ENCODE data around the gene IL1RAP.
"Not testable (repeated sequence)": the region's sequence is repeated elsewhere in the genome, so short reads cannot be mapped to it uniquely, and the experiment has no call there.

IL1RAP gene

DNA sequence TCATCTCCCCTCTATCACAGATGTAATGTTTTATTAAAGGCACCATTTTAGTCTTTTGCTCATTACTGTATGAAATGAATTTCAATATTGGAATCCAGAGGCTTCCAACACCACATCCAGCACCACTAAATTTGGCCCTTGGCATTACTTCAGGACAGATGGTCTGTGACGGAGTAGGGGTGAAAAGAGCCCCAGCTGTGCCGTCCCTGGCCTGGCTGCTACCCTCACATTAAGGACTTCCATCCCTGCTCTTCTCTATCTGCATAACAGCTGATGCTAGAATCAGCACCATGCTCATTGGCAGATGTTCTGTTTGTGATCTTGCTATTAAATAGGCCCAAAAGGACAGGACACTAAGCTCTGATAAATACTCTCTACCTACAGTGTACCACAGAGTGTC, 152.9 kb downstream of the IL1RAP start:
- DNase-seq (ENCODE audit: low read depth) = no peak

DNA sequence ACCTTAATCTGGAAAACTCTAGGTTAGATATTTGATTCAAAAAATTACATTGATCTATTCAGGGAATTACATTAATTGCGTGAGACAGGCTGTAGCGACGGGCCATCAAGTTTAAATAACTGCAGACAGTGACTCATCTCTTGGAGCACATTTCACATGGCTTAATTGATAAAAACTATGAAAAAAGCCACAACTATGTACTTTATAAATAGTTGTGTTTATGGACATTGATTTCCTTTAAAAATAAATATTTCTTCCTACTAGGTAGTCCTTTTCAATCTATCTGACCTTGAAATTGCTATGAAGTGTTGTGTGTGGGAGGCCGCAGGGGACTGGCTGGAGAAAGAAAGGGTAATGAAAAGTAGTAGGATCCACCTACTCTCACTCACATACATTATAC, 157.8 kb downstream of the IL1RAP start:
- no peak for DNase-seq (ENCODE audit: low read depth)

DNA sequence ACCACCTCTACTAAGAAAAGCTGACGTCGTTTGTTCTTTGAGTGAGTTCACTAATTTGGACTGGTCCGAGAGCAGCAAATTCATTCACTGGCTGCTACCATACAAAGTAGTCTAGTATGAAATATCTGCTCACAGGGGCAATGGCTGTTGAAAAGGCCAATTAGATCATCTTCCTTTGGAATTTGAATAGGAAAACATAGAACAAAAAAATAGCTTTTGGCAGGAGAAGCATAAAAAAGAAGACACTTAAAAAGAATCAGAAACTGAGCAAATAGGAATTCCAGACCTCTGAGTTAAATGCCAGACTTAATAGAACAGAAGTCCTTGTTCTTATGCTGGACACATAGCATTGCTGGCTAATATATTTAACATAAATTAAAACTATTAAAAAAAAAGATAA, 159.3 kb downstream of the IL1RAP start:
- no peak for DNase-seq (ENCODE audit: low read depth)

DNA sequence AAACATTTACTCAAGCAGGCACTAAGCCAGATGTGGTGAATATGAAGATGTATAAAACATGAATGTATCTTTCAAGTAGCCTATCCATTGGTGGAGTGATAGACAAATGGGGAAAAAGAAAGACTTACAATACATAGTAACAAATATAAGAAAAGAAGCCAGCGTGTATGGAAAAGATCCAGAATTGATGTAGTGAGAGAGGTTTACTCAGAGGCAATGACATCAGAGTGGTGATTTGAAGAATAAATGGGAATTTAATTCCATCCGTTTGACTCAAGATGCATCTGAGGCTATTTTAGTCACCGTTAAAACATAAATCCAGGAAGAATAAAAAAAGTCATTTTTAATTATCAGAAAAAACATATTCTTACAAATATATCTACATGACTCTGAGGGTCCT, 162.6 kb downstream of the IL1RAP start:
- DNase-seq (ENCODE audit: low read depth) = no peak

DNA sequence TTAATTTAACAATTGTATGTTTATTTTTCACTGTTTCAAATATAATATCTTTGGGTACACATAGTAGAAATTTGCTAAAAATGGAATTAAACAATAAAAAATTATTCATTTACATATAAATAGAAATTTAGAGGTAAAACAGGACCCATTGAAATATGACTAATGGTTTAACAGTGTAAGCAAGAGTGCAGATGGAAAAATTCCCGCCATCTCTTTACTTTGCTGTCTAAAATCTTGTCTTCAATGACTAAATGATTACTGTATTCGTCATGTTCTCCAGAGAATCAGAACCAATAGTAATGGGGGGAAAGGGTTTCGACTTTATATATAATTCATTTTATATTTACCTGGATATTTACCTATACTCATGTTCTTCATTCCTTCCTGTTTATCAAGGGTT, 163.1 kb downstream of the IL1RAP start:
- DNase-seq (ENCODE audit: low read depth) = no peak

DNA sequence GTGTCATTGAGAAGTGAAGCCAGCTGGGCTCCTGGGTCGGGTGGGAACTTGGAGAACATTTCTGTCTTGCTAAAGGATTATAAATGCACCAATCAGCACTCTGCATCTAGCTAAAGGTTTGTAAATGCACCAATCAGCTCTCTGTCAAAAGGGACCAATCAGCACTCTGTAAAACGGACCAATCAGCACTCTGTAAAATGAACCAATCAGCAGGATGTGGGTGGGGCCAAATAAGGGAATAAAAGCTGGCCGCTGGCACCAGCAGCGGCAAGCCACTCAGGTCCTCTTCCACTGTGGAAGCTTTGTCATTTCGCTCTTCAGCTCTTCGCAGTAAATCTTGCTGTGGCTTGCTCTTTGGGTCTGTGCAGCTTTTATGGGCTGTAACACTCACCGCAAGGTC, 164.0 kb downstream of the IL1RAP start:
- DNase-seq (ENCODE audit: low read depth) = not testable (repeated sequence)

DNA sequence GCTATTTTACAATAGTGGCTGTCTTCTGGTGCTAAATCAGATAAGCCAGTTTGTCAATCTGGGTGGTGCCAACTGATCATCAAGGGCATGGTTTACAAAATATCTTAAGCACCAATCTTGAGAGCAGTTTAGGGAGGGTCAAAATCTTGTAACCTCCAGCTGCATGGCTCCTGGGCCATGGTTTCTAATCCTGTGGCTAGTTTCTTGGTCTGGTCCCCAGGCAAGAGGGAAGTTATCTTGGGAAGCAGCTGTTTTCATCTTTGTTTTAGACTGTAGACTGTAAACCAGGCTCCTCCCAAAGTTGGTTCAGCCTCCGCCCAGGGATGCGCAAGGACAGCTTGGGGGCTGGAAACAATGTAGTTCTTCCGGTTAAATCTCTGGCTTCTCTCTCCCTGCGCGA, 166.8 kb downstream of the IL1RAP start:
- no peak for DNase-seq (ENCODE audit: low read depth)

DNA sequence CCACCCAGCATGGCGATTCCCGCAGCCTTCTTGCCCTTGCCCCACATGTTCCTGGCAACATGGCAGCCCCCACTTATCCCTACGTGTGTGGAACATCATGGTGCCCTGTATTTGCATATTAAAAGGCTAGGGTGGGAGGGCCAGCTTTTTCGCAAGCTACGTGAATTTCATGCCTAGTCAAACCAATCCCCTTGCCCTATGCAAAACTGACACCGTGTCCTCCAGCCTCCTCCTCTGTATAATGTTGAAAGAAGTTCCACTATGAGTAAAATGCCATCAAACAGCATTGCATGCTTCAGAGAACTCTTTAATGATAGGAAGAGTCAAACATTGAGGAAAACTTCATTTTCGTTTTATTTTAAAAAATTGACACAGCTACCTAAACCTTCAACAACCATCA, 170.9 kb downstream of the IL1RAP start:
- no peak for DNase-seq (ENCODE audit: low read depth)

DNA sequence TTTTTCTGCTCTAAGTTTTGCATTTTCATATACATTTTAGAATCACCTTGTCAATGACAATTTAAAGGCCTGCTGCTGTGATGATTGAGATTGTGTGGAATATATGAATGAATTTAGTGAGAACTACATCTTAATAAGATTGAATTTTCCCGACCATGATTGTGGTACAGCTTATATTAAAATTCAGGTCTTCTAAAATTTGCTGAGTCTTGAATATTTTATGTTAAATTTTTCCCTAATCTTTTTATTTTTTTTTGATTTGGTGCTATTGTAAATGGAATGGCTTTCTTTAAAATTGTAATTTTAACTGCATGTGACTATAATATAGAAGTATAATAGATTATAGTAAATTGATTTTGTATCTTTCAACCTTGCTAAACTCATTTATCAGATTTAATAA, 172.1 kb downstream of the IL1RAP start:
- DNase-seq (ENCODE audit: low read depth) = no peak

DNA sequence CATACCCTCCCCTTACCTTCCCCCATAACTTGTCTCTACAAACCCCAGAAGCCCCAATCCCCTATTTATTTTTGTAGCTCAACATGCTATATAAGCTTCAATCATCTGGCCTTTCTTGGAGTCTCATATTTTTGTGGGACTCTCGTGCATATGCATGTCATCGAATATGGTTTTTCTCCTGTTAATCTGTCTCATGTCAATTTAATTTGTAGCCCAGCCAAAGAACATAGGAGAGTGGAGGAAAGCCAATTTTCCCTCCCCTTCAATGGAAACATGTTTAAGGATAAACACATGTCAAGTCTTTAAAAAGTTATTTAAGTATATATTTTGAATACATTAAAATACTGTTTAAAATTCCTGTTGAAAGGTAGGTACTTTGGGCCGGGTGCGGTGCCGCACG, 176.4 kb downstream of the IL1RAP start:
- DNase-seq (ENCODE audit: low read depth) = no peak

DNA sequence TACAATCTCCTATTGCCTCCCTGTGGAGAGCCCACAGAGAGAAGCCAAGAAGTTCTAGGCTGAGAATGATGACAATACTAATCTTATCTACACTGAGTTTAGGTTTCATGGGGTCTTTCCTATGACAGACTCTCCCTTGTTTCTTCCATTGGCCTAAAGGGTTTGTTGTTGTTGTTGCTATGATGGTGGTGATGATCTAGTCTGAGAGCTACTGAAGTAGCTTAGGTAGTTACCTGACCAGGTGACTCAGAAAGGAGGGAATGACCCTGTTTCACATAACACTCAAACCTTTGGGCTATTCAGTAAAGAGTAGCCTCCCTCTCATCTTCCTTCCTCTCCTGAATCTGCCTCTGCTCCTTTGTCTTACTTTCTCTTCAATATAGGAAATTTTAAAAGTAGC, 178.4 kb downstream of the IL1RAP start:
- DNase-seq (ENCODE audit: low read depth) = no peak

DNA sequence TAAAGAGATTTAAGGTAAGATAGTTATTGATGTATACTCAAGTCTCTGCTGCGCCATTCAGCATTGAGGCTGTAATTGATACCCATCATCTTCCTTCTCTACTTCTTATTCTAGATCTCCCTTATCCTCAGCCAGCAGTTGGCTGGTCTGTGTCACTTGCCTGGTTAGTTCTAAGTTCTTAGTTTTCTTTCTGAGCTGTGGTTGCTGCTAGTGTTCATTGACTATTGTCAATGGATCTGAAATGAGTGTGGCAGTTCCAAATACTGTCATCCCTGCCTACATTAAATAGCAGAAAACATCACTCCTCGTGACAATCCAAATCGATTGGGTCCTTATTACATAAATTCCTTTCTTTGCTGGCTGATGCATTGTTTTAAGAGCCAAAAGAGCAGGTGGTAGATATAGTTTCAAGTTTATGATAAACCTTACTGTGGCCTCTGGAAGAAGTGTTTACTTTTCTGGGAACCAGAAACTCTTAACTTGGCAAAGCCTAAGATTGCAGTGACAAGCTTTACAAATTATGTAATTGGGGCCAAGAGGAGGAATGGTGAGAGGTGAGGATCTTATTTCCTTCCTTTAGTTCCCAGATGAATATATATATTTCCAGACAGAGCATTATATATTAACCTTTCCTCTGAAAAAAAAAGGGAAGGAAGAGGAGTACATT, 180.6 kb downstream of the IL1RAP start:
- DNase-seq (ENCODE audit: low read depth) = no peak

DNA sequence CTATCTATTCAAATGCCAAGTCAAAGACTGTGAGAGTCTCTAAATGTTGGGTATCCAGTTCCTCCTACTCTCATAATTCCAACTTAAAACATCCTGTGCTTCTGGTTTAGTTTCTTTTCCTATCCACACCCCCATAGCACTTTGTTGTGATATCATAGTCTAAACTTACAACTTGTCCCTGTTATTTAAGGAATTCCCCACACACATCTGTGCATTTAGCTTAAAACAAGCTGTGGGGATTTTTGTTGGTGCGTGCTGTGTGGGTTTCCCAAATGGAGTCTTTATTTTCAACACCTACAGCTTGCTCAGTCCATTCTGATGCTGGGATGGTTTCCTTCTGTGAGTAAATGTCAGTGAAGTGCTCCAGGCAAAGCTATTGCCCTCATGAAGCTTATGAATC, 181.3 kb downstream of the IL1RAP start:
- no peak for DNase-seq (ENCODE audit: low read depth)

DNA sequence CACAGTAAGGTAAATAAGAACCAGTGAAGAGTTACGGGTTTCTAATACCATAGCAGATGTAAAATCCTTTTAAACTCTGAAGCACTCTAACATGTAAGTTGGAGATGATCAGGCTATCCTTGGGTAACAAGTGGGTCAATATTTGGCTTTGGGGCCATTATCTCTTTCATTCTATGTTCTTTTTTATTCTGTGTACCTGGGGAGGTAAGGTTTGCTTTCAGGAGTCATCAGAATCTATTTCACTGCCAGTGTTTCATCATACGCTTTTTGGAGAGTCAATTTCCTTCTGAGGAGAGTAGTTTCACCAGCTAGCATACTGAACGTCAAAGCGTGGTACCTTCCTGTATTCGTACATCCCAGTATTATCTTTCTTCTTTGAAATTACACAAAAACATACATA, 182.1 kb downstream of the IL1RAP start:
- no peak for DNase-seq (ENCODE audit: low read depth)

DNA sequence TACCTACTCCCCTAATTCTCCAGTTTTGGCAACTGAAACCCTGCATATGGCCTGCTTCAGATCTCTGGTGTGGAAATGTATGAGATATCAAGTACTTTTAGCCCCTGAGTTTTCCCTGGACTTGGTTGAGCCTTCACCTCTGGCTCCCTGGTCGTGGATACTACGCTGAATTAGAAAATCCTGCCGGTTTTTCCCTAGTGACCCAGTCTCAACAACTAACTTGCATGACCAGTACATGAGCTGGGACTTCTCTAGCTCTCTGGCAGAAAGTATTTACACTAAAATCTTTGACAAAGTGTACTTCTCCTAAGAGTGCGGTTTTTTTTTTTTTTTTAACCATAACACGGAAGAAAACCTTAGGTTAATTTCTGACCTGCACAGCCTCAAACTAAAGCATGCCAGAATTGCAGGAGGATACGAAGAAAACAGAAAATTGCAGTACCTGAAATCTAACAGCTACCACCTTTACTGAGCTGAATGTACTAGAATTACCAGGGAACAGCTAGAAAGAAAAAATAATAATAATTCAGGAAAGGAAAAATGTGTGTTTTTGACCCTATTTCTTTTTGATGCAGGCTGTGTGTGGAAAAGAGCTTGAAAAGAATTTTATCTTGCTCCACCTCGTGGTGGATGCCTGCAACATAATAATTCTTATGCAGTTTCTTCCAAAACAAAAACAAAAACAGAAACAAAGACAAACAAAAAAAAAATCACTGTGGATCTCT, 183.1 kb downstream of the IL1RAP start:
- no peak for DNase-seq (ENCODE audit: low read depth)

DNA sequence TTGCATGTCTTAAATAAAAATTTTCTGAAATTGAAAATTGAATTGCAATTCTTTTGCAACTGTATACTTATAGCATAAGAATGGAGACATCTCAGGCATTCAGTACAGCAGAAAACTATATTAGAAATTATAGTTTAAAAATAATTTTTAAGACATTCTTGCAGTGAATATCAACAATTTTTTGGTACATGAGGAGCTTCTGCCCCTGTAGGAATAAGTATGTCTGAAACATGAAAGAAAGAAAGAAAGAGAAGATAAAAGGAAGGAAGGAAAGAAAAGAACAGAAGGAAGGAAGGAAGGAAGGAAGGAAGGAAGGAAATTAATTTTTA, 183.6 kb downstream of the IL1RAP start:
- no peak for DNase-seq (ENCODE audit: low read depth)

DNA sequence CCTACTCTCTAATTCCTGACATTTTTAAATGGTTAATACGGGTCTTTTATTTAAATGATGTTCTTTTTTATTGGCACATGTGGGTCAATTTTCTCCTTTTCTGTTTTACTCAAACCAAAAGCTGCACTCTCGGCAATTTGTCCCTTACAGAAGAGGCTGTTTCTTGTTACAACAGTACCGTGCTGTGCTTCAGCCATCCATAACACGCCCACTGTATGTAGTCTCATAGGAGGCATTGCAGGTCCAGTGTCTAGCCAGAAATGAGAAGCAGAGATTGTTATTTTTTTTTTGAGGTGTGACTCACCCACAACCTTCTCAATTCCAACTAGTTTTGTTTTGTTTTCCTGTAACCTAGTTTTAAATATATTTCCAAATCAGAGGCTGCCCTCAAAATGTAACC, 184.0 kb downstream of the IL1RAP start:
- DNase-seq (ENCODE audit: low read depth) = no peak

DNA sequence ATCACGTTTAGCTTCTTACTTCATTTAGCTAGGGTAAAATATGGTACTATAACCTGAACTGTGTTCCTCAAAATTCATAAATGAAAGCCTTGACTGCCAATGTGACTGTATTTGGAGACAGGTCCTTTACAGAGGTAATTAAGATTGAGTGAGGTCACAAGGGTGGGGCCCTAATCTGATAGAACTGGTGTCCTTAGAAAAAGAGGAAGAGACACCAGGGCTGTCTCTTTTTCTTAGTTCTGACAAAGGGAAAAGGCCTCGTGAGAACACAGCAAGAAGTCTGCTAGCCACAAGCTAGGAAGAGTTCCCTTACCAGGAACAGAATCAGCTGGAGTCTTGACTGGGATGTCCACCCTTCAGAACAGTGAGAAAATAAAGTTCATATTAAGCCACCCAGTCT, 185.9 kb downstream of the IL1RAP start:
- no peak for DNase-seq (ENCODE audit: low read depth)

DNA sequence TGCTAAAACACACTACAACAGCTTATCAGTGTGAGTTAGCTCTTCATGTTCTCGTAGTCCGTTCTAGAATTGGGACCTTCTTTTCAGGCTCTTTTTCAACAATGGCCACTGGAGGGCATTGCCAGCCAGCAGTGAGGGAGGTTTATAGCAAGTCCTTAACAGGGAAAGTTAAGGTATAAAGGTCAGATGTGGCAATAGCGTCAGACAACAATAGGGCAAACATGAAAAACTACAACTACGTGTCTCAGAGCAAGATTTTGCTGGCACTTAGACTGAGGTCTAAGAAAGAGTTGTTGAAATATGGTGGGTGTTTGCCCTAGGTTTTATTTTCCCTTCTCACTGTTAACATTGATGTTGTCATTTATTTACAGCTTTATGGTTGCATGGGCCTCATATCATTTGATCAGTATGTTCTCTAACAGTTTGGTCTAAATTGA, 187.2 kb downstream of the IL1RAP start:
- no peak for DNase-seq (ENCODE audit: low read depth)

DNA sequence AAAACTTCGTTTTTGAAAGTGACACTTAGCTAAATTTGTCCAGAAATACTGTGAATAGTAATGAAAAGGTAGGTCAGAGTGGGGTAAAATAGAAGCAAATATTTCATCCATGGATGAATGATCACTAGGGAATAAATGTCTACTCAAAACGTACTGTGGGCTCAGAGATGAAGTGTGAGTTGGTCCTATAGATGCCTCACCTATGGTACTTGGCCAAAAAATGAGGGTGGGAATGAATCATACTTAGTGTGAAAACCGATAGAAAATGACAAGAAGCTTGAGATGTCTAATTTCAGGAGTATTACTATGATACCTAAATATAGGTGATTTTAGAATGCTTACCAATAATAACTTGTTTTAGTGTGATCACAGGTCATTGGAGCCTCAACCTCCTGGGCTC, 192.7 kb downstream of the IL1RAP start:
- no peak for DNase-seq (ENCODE audit: low read depth)

All from activated T-cell treated with anti-CD3 and anti-CD28 coated beads for 1 hour (primary cell).